Fibroblast of the aortic adventitia (primary cell): ENCODE data around the gene AK4. TPM values are rescaled to one million over a fixed set of nuclear protein-coding genes. Genes with fewer than 3 reads are reported as not detected.

Source experiments
- DNase-seq: peaks from one replicate; pipeline ENCODE4 v3.0.0-alpha.2; 2010; ENCODE audit warnings: low read depth
- H3K4me3 ChIP-seq: 2 replicates; pipeline ENCODE4 v1.5.1; 2011; ENCODE audit warnings: low read depth, mild to moderate bottlenecking, control low read depth, low read length, moderate library complexity
- CTCF ChIP-seq: IDR thresholded peaks from 2 replicates; pipeline ENCODE4 v1.5.1; 2011; ENCODE audit warnings: mild to moderate bottlenecking, low read length, control low read depth, inconsistent platforms; ENCODE audit not compliant: insufficient read depth
- total RNA-seq: library from RNA; depleted of rRNA; stranded (reverse); fragments of >200 nt; gene quantifications from 2 replicates; pipeline ENCODE4 v1.2.3, GENCODE V29; 2012; ENCODE audit warnings: low replicate concordance

The AK4 gene
- total RNA-seq, 1 donor = 10.6 TPM

- H3K4me3 ChIP-seq = peak overlapping the region; percentile 68
- TF ChIP-seq CTCF = no peak
- no peak for DNase-seq
Observed at GRCh38 chr1:65146908-65147423, 1.0 kb upstream of the AK4 start.

- no peak for DNase-seq
- peak overlapping the region; percentile 68 for H3K4me3 ChIP-seq
Observed at GRCh38 chr1:65147424-65148177, 402 bp upstream of the AK4 start.

GRCh38 chr1:65148548-65149350 lies 746 bp downstream of the AK4 start:
- no peak for TF ChIP-seq CTCF
- peak overlapping the region; percentile 64 for H3K4me3 ChIP-seq
- peak; percentile 34 for DNase-seq

More at GRCh38 chr1:65147424-65148177, 402 bp upstream of the AK4 start:
- no peak for TF ChIP-seq CTCF

GRCh38 chr1:65149351-65150107 lies 1.5 kb downstream of the AK4 start:
- peak overlapping the region; percentile 64 for H3K4me3 ChIP-seq
- no peak for TF ChIP-seq CTCF
- DNase-seq = no peak

GRCh38 chr1:65150108-65150463 lies 2.1 kb downstream of the AK4 start:
- no peak overlapping the region for H3K4me3 ChIP-seq
- DNase-seq = no peak
- no peak for TF ChIP-seq CTCF

- no peak overlapping the region for H3K4me3 ChIP-seq
- DNase-seq = no peak
- TF ChIP-seq CTCF = no peak
Observed at GRCh38 chr1:65150583-65151263, 2.7 kb downstream of the AK4 start.
